Body of pancreas (tissue), 4 donors: ENCODE results near the gene SPON2.

Source experiments
- CTCF ChIP-seq, 7 experiments: fragments of 450-650 bp in 4 of 7; fragments of 200-600 bp in 3 of 7; sonication (generic) in 3 of 7; IDR thresholded peaks; one replicate each; pipeline ENCODE4 v1.5.1; 2016 to 2019; ENCODE audit warnings: antibody characterized with exemption in 7 of 7
- POLR2A ChIP-seq, 3 donors: fragments of 450-650 bp; IDR thresholded peaks; one replicate each; pipeline ENCODE4 v1.6.1; 2016; ENCODE audit warnings: antibody characterized with exemption in 3 of 3, mild to moderate bottlenecking in 2 of 3

- TF ChIP-seq CTCF (IDR thresholded peaks at IDR 0.05): no peak
- no peak for TF ChIP-seq POLR2A (IDR thresholded peaks at IDR 0.05)
These were observed 3.9 kb downstream of the SPON2 start for GRCh38 chr4:1168191-1169101.
